Measurements from ENCODE around the gene KRTAP13-3.

KRTAP13-3 gene, protein sequence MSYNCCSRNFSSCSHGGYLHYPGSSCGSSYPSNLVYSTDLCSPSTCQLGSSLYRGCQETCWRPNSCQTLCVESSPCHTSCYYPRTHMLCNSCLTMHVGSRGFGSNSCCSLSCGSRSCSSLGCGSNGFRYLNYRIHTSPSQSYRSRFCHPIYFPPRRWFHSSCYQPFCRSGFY

GRCh38 chr21:30425826-30426225 lies at the start of gene KRTAP13-3:
KRTAP13-3 (minus strand) TSS chr21:30425926; CDS start chr21:30425912, 14 bp downstream.
- DNase-seq, result no peak

GRCh38 chr21:30468900-30469714 lies 43.4 kb upstream of the KRTAP13-3 start:
- DNase-seq, result no peak

DNA sequence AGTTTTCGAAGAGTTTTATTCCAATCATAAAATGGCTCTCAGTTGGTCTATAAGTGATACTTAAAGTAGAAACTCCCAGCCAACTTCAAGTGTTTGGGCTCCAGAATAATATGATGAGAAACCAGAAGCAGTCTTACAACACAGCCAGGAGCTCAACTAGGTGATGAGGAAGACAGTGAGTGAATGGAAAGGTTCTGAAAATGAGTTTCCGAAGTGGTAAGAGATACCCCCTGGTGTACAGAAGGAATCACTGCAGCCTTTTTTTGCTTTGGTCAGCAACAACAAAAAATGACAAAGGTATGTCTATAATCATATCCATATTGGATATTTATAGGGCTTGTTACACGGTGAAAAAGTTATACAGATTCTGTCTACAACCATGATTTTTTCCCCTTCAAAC lies 38.0 kb upstream of the KRTAP13-3 start:
- DNase-seq, result no peak

GRCh38 chr21:30448514-30448913 lies 22.8 kb upstream of the KRTAP13-3 start:
- DNase-seq, result no peak

DNA sequence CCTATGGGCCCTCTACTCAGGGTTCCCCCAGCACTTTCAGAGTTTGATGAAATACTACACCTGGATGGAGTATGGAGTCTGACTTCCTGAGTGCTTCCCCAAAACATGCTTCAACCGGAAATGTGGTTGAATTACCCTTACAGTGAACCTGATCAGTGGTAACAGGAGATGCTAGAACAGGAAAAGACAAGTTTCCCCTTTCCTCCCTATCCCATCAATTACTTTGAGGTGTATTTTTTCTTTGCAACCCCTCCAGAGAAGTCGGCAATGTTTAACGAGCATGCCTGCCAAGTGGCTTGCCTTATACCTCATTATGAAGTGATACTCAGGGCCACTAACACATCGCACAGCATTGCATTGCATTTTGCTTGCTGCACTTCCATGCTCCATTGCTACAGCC lies 21.3 kb upstream of the KRTAP13-3 start:
- no peak for DNase-seq

DNA sequence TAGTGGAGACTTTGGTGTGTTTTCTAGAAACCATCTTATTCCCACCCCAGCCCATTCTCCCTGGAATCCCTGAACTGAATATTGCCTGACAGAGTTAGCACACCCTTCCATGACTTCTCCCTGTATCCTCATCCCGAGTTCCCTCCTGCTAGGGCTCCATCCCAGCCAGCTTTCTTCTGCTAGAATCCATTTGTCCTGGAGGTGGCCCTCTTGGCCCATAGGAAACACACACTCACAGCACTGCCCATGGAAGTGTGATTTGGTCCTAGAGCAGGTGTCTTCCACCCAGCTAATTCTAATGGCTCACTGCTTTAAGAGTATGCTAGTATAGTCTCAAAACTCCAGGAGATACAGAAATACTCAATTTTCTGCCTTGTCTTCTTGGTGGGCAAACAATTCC lies 18.5 kb upstream of the KRTAP13-3 start:
- DNase-seq, result no peak

DNA sequence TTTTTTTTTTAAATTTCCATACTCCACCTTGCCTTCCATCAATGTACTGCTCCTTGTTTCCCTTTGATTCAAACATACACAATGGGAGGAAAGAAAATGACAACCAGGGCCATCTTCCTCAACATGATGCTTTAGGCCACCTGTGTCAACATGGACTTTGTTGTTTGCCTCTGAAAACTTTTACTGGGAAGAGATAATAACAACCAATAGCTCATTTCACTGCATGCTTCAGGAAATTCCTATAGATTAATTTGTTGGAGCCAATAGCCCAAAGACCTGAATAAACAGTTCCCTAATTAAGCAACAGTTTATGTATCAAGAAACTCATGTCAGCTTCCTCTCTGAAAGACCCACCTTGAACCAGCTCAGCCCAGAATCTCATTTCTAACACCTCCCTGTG lies 17.5 kb upstream of the KRTAP13-3 start:
- DNase-seq, result no peak

GRCh38 chr21:30439975-30440374 lies 14.2 kb upstream of the KRTAP13-3 start, which contains the start of gene KRTAP15-1:
KRTAP15-1 (plus strand) TSS chr21:30440275; CDS start chr21:30440328, 53 bp downstream.
- no peak for DNase-seq

DNA sequence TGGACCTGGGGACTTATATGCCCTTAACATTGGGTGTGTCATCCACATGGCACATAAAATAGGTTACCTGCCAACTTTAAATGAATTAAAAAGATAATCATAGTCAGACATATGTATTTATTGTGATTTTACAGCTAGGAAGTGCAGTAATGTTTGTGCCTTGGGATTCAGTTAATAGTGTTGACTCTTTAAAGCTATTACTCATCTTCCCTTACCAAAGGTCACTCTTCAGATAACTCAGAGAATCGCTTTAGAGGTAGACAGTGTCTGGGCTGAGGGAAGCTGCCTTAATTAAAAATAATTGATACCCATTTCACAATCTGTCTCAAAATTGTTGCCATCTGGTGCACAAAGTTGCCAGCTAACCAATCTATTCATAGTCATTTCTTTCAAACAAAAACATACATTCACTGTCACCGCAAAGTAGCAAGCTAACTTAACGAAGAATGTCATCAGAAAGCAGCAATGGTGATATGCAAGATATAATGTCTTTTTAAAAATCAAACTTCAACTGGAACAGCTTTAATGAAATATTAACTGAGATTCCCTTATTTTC lies 11.4 kb upstream of the KRTAP13-3 start:
- DNase-seq, result no peak

GRCh38 chr21:30434033-30434631 lies 8.4 kb upstream of the KRTAP13-3 start:
- DNase-seq, result peak; percentile 5

DNA sequence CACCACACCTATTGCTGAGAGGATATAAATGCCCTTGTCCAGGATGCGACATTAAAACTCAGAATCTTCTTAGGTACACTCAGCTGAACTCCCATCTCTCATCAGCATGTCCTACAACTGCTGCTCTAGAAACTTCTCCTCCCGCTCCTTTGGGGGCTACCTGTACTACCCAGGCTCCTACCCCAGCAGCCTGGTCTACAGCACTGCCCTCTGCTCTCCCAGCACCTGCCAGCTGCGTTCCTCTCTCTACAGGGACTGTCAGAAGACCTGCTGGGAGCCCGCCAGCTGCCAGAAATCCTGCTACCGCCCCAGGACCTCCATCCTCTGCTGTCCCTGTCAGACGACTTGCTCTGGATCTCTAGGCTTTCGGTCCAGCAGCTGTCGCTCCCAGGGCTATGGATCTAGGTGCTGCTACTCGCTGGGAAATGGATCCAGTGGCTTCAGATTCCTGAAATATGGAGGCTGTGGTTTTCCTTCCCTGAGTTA lies 4.5 kb upstream of the KRTAP13-3 start, which contains the start of gene KRTAP13-4:
KRTAP13-4 (plus strand) TSS at position 51 of the 486 bp plus-strand sequence; CDS start at position 107, 56 bp downstream.
- DNase-seq, result no peak

- no peak for DNase-seq
These were observed 1.0 kb upstream of the KRTAP13-3 start for GRCh38 chr21:30426731-30427130.

GRCh38 chr21:30415993-30416392 lies 9.7 kb downstream of the KRTAP13-3 start:
- no peak for DNase-seq

- DNase-seq, result peak; percentile 16
These were observed 16.8 kb downstream of the KRTAP13-3 start for GRCh38 chr21:30408782-30409494.

DNA sequence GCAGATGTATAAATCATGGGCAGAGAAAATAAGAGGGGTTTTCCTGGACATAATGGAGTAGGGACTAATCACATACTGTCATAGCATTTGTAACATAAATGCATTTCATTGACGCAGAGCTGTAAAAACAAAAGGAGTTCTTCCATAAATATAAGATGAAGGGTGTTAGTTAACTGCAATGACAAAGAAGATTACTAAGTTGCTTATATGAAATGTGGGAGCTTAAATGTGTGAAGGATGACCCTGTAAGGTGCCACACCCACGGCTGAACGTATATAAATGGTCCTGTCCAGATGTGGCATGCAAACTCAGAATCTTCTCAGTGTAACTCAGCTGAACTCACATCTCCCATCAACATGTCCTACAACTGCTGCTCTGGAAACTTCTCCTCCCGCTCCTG lies 30.0 kb downstream of the KRTAP13-3 start, which contains the start of gene KRTAP13-1:
KRTAP13-1 (plus strand) TSS at position 301 of the 400 bp plus-strand sequence; CDS start at position 357, 56 bp downstream.
- no peak for DNase-seq

DNA sequence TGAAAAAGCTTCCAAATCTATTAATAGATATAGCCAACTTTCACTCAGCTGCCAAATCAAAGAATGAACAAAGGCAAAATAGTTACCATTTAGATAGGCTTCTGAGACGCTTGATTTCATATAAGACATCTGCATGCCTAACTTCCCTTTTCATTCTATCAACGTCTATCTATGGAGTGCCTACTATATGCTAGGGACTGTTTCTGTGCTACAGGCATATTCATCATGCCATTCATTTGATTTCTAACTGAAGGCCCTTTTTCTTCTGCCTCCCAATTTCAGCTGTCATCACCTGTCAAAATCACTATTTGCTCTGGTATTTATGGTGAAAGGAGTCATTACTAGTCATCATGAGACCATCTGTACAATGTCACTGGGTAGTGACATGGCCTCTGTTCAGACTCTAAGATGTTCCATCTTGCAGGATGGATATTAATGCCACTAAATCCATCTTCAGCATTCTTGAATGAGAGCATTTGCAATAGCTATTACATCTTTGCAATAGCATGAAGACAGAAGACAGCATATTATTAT lies 34.2 kb downstream of the KRTAP13-3 start:
- no peak for DNase-seq

GRCh38 chr21:30382201-30382600 lies 43.5 kb downstream of the KRTAP13-3 start:
- DNase-seq, result no peak
